MM.1S (cell line): Measurements from ENCODE around the gene SIRT4.

Source experiments
- DNase-seq: peaks from one replicate; pipeline ENCODE4 v3.0.0-alpha.2; 2015
- H2AFZ ChIP-seq: fragments of 300-600 bp; sonication (generic); 2 replicates; pipeline ENCODE4 v1.6.0; 2016; ENCODE audit warnings: antibody characterized with exemption, low read length
- H3F3A ChIP-seq: fragments of 300-600 bp; sonication (generic); 2 replicates; pipeline ENCODE4 v1.6.1; 2016; ENCODE audit warnings: mild to moderate bottlenecking, antibody characterized with exemption, low read length, moderate library complexity, mixed read lengths; ENCODE audit not compliant: insufficient read depth
- H3K27ac ChIP-seq: fragments of 300-600 bp; sonication (generic); 2 replicates; pipeline ENCODE4 v1.5.1; 2016; ENCODE audit warnings: mild to moderate bottlenecking, low read length
- H3K27me3 ChIP-seq: fragments of 300-600 bp; sonication (generic); replicated peaks from 2 replicates; pipeline ENCODE4 v1.6.0; 2016; ENCODE audit warnings: low read length; ENCODE audit not compliant: insufficient read depth
- H3K36me3 ChIP-seq: fragments of 300-600 bp; sonication (generic); replicated peaks from 2 replicates; pipeline ENCODE4 v1.6.1; 2016; ENCODE audit warnings: mild to moderate bottlenecking, low read length, mixed read lengths; ENCODE audit not compliant: insufficient read depth
- H3K4me1 ChIP-seq: fragments of 300-600 bp; sonication (generic); 2 replicates; pipeline ENCODE4 v1.6.1; 2016; ENCODE audit warnings: low read length, mixed read lengths
- H3K4me2 ChIP-seq: fragments of 300-600 bp; sonication (generic); 2 replicates; pipeline ENCODE4 v1.6.0; 2016; ENCODE audit warnings: low read depth, low read length
- H3K4me3 ChIP-seq: fragments of 300-600 bp; sonication (generic); 2 replicates; pipeline ENCODE4 v1.5.1; 2016; ENCODE audit warnings: low read length, mixed read lengths
- H3K79me2 ChIP-seq: fragments of 300-600 bp; sonication (generic); 2 replicates; pipeline ENCODE4 v1.6.1; 2016; ENCODE audit warnings: mixed run types, low read length, mixed read lengths
- H3K9ac ChIP-seq: fragments of 300-600 bp; sonication (generic); 2 replicates; pipeline ENCODE4 v1.6.1; 2016; ENCODE audit warnings: low read length, mixed read lengths
- H3K9me2 ChIP-seq: fragments of 300-600 bp; sonication (generic); replicated peaks from 2 replicates; pipeline ENCODE4 v1.6.1; 2016; ENCODE audit warnings: mild to moderate bottlenecking, low read length, mixed read lengths; ENCODE audit not compliant: insufficient read depth
- H3K9me3 ChIP-seq: fragments of 300-600 bp; sonication (generic); replicated peaks from 2 replicates; pipeline ENCODE4 v1.6.1; 2016; ENCODE audit warnings: mild to moderate bottlenecking, low read length, mixed read lengths; ENCODE audit not compliant: insufficient read depth
- H4K20me1 ChIP-seq: fragments of 300-600 bp; sonication (generic); 2 replicates; pipeline ENCODE4 v1.6.1; 2016; ENCODE audit warnings: mild to moderate bottlenecking, low read length, moderate library complexity, mixed read lengths; ENCODE audit not compliant: insufficient read depth
- CTCF ChIP-seq: fragments of 300-600 bp; sonication (generic); IDR thresholded peaks from 2 replicates; pipeline ENCODE4 v1.5.1; 2016; ENCODE audit warnings: antibody characterized with exemption, low read length, mixed read lengths
- EZH2 ChIP-seq: fragments of 300-600 bp; sonication (generic); optimal IDR thresholded peaks from 2 replicates; pipeline ENCODE3; 2017; ENCODE audit warnings: low read depth, mild to moderate bottlenecking, antibody characterized with exemption, low read length, mixed read lengths
- EZH2phosphoT487 ChIP-seq: fragments of 300-600 bp; sonication (generic); IDR thresholded peaks from 2 replicates; pipeline ENCODE4 v1.6.1; 2018; ENCODE audit warnings: antibody characterized with exemption, low read length

Gene SIRT4

GRCh38 chr12:120284381-120284780 lies 17.7 kb upstream of the SIRT4 start:
- no peak overlapping the region for H2AFZ ChIP-seq
- TF ChIP-seq CTCF (no peak), EZH2phosphoT487 (no peak), EZH2 (no peak)

GRCh38 chr12:120286768-120287490 lies 15.2 kb upstream of the SIRT4 start:
- no peak overlapping the region for H3K27ac ChIP-seq
- peaks cover 12% of the 10 kb centered on the region; the same call in 1 of the 2 replicates for H3F3A ChIP-seq

More at GRCh38 chr12:120284381-120284780, 17.7 kb upstream of the SIRT4 start:
- no peaks in the 10 kb centered on the region for H3K9me2 ChIP-seq
- no peaks in the 10 kb centered on the region for H3K36me3 ChIP-seq
- no peak overlapping the region for H3K9ac ChIP-seq
- H4K20me1 ChIP-seq, result no peaks in the 10 kb centered on the region
- no peak for DNase-seq
- no peaks in the 10 kb centered on the region for H3K9me3 ChIP-seq
- H3K4me1 ChIP-seq, result no peaks in the 10 kb centered on the region
- H3K27ac ChIP-seq, result no peak overlapping the region
- no peaks in the 10 kb centered on the region for H3K27me3 ChIP-seq
- H3F3A ChIP-seq, result no peaks in the 10 kb centered on the region
- no peaks in the 10 kb centered on the region for H3K79me2 ChIP-seq
- no peak overlapping the region for H3K4me2 ChIP-seq
- H3K4me3 ChIP-seq, result no peak overlapping the region

GRCh38 chr12:120287491-120287890 lies 14.6 kb upstream of the SIRT4 start:
- no peaks in the 10 kb centered on the region for H3K4me1 ChIP-seq
- no peak overlapping the region for H3K4me2 ChIP-seq
- no peak overlapping the region for H2AFZ ChIP-seq
- no peaks in the 10 kb centered on the region for H3K79me2 ChIP-seq
- DNase-seq, result no peak
- TF ChIP-seq EZH2 (no peak), EZH2phosphoT487 (no peak), CTCF (no peak)
- H3K27me3 ChIP-seq, result no peaks in the 10 kb centered on the region
- H3K36me3 ChIP-seq, result no peaks in the 10 kb centered on the region
- H3K9ac ChIP-seq, result no peak overlapping the region
- H3K9me3 ChIP-seq, result no peaks in the 10 kb centered on the region
- no peaks in the 10 kb centered on the region for H3K9me2 ChIP-seq
- no peak overlapping the region for H3K27ac ChIP-seq
- no peaks in the 10 kb centered on the region for H4K20me1 ChIP-seq
- H3F3A ChIP-seq, result peaks cover 14% of the 10 kb centered on the region; the same call in 1 of the 2 replicates
- no peak overlapping the region for H3K4me3 ChIP-seq

More at GRCh38 chr12:120286768-120287490, 15.2 kb upstream of the SIRT4 start:
- H3K36me3 ChIP-seq, result no peaks in the 10 kb centered on the region
- TF ChIP-seq EZH2phosphoT487 (no peak), CTCF (no peak), EZH2 (no peak)
- H3K79me2 ChIP-seq, result no peaks in the 10 kb centered on the region
- no peak overlapping the region for H3K4me3 ChIP-seq
- H4K20me1 ChIP-seq, result no peaks in the 10 kb centered on the region
- no peaks in the 10 kb centered on the region for H3K9me2 ChIP-seq
- no peak overlapping the region for H3K4me2 ChIP-seq
- DNase-seq, result no peak
- H3K27me3 ChIP-seq, result no peaks in the 10 kb centered on the region
- H3K4me1 ChIP-seq, result no peaks in the 10 kb centered on the region
- no peak overlapping the region for H2AFZ ChIP-seq
- no peaks in the 10 kb centered on the region for H3K9me3 ChIP-seq
- no peak overlapping the region for H3K9ac ChIP-seq
